OCI-LY1 (cell line): ENCODE data around the gene CRKL.

Experiments used
- H2AFZ ChIP-seq: fragments of 200-600 bp; sonication (generic), shearing (Covaris generic); 2 replicates; pipeline ENCODE4 v1.6.0; 2014; ENCODE audit warnings: antibody characterized with exemption, mild to moderate bottlenecking, low read length
- H3F3A ChIP-seq: fragments of 200-600 bp; sonication (generic), shearing (Covaris generic); 2 replicates; pipeline ENCODE4 v1.6.0; 2014; ENCODE audit warnings: mild to moderate bottlenecking, antibody characterized with exemption, low read length, moderate library complexity; ENCODE audit not compliant: insufficient read depth
- H3K27ac ChIP-seq: fragments of 200-600 bp; sonication (generic); 2 replicates; pipeline ENCODE4 v1.5.1; 2014; ENCODE audit warnings: low read length, mixed run types, mild to moderate bottlenecking, low read depth; ENCODE audit not compliant: poor library complexity, severe bottlenecking
- H3K27me3 ChIP-seq: fragments of 200-600 bp; sonication (generic); 2 replicates; pipeline ENCODE4 v1.6.0; 2014; ENCODE audit warnings: antibody characterized with exemption, mild to moderate bottlenecking, low read length, moderate library complexity; ENCODE audit not compliant: insufficient read depth
- H3K36me3 ChIP-seq: fragments of 200-600 bp; sonication (generic); 2 replicates; pipeline ENCODE4 v1.6.1; 2014; ENCODE audit warnings: mild to moderate bottlenecking, antibody characterized with exemption, low read length, moderate library complexity, mixed read lengths; ENCODE audit not compliant: insufficient read depth
- H3K4me1 ChIP-seq: fragments of 200-600 bp; sonication (generic); 2 replicates; pipeline ENCODE4 v1.5.1; 2014; ENCODE audit warnings: mild to moderate bottlenecking, low read length, moderate library complexity; ENCODE audit not compliant: insufficient read depth, severe bottlenecking
- H3K4me2 ChIP-seq: fragments of 200-600 bp; sonication (generic), shearing (Covaris generic); 2 replicates; pipeline ENCODE4 v1.6.1; 2014; ENCODE audit warnings: low read length
- H3K4me3 ChIP-seq: fragments of 200-600 bp; sonication (generic); 2 replicates; pipeline ENCODE4 v1.5.1; 2014; ENCODE audit warnings: low read length, low read depth, mild to moderate bottlenecking, mixed read lengths; ENCODE audit not compliant: poor library complexity, severe bottlenecking
- H3K79me2 ChIP-seq: fragments of 200-600 bp; shearing (Covaris generic); 2 replicates; pipeline ENCODE4 v1.6.1; 2016; ENCODE audit warnings: mixed run types, low read length, mixed read lengths; ENCODE audit not compliant: insufficient read depth
- H3K9ac ChIP-seq: fragments of 200-600 bp; sonication (generic), shearing (Covaris generic); 2 replicates; pipeline ENCODE4 v1.6.1; 2014; ENCODE audit warnings: mild to moderate bottlenecking, low read length, mixed read lengths
- H3K9me2 ChIP-seq: fragments of 200-600 bp; sonication (generic), shearing (Covaris generic); 2 replicates; pipeline ENCODE4 v1.6.1; 2014; ENCODE audit warnings: low read depth, mild to moderate bottlenecking, low read length, mixed read lengths
- H3K9me3 ChIP-seq: fragments of 200-600 bp; shearing (Covaris generic); 2 replicates; pipeline ENCODE4 v1.6.1; 2014; ENCODE audit warnings: low read length, mixed read lengths
- H4K20me1 ChIP-seq: fragments of 200-600 bp; sonication (generic), shearing (Covaris generic); 2 replicates; pipeline ENCODE4 v1.6.0; 2016; ENCODE audit warnings: mild to moderate bottlenecking, low read length; ENCODE audit not compliant: insufficient read depth
- CTCF ChIP-seq: fragments of 200-600 bp; sonication (generic), shearing (Covaris generic); IDR thresholded peaks from 2 replicates; pipeline ENCODE4 v1.5.1; 2017; ENCODE audit warnings: mild to moderate bottlenecking, antibody characterized with exemption, low read length, moderate library complexity, mixed read lengths
- EZH2 ChIP-seq: fragments of 200-600 bp; sonication (generic), shearing (Covaris generic); IDR thresholded peaks from 2 replicates; pipeline ENCODE4 v1.8.0; 2017; ENCODE audit warnings: borderline replicate concordance, mixed run types, mild to moderate bottlenecking, antibody characterized with exemption, low read length, moderate library complexity, mixed read lengths

The CRKL gene

GRCh38 chr22:20916916-20917810 is at the start of gene CRKL:
TSS of gene CRKL (plus strand) at chr22:20917407. CDS start at chr22:20917935, 528 bp downstream.
- H2AFZ ChIP-seq = peak within 1 kb of the TSS; percentile 47; the same call in 1 of the 2 replicates
- H3K27me3 ChIP-seq = no peaks in the 10 kb centered on the region
- peak within 1 kb of the TSS; percentile 93 for H3K9ac ChIP-seq
- H3K4me3 ChIP-seq = peak within 1 kb of the TSS; percentile 93
- no peaks in the 10 kb centered on the region for H3F3A ChIP-seq
- peaks cover 6% of the 10 kb centered on the region; the same call in 1 of the 2 replicates for H4K20me1 ChIP-seq
- H3K27ac ChIP-seq = peak within 1 kb of the TSS; percentile 60
- TF ChIP-seq CTCF (peak; percentile 92), EZH2 (no peak)
- H3K79me2 ChIP-seq = peaks cover 46% of the 10 kb centered on the region
- H3K9me2 ChIP-seq = no peaks in the 10 kb centered on the region
- peak within 1 kb of the TSS; percentile 74 for H3K4me2 ChIP-seq
- H3K9me3 ChIP-seq = no peaks in the 10 kb centered on the region
- peaks cover 12% of the 10 kb centered on the region; the same call in 1 of the 2 replicates for H3K36me3 ChIP-seq
- peaks cover 32% of the 10 kb centered on the region for H3K4me1 ChIP-seq

GRCh38 chr22:20868025-20868962 is 48.9 kb upstream of the CRKL start:
- Histone ChIP-seq H3K27ac (no peak overlapping the region), H3K9ac (no peak overlapping the region; the same call in 1 of the 2 replicates), H3K79me2 (no peaks in the 10 kb centered on the region), H4K20me1 (no peaks in the 10 kb centered on the region), H3F3A (no peaks in the 10 kb centered on the region), H3K9me3 (no peaks in the 10 kb centered on the region), H3K4me2 (no peak overlapping the region), H3K36me3 (peaks cover 18% of the 10 kb centered on the region; the same call in 1 of the 2 replicates), H2AFZ (no peak overlapping the region), H3K4me3 (no peak overlapping the region), H3K4me1 (peaks cover 18% of the 10 kb centered on the region), H3K9me2 (no peaks in the 10 kb centered on the region), H3K27me3 (no peaks in the 10 kb centered on the region)
- no peak for TF ChIP-seq CTCF
- TF ChIP-seq EZH2 = no peak

DNA sequence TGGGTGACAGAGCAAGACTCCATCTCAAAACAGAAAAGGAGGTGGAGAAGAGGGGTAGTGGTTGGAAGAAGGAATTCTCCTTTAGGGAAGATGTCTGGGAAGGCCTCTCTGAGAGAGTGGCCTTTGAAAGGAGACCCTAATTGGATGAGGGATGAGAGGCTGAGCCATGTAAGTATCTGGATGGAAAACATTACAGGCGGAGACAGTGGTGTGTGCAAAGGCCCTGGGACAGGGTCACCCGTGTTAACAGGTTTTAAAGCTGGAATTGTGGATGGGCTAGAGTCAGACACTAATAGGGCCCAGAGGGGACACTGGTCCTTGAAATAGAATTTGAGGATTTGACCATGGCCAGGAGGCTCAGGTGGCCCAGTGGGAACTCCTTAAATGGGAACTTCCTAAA is 48.0 kb upstream of the CRKL start:
- Histone ChIP-seq H3K9me2 (no peaks in the 10 kb centered on the region), H3F3A (no peaks in the 10 kb centered on the region), H3K9ac (no peak overlapping the region), H3K27me3 (no peaks in the 10 kb centered on the region), H3K4me1 (peaks cover 18% of the 10 kb centered on the region), H3K4me3 (no peak overlapping the region), H3K36me3 (peaks cover 17% of the 10 kb centered on the region), H3K4me2 (no peak overlapping the region), H3K79me2 (no peaks in the 10 kb centered on the region), H4K20me1 (no peaks in the 10 kb centered on the region), H3K9me3 (no peaks in the 10 kb centered on the region), H3K27ac (no peak overlapping the region), H2AFZ (no peak overlapping the region)
- TF ChIP-seq EZH2 = no peak
- TF ChIP-seq CTCF = no peak
